Stromal cell of bone marrow (primary cell): Measurements from ENCODE around the gene ZNF451.
"Not testable (repeated sequence)": the region's sequence is repeated elsewhere in the genome, so short reads cannot be mapped to it uniquely, and the experiment has no call there.

ENCODE experiments used
- DNase-seq: peaks from one replicate; pipeline ENCODE4 v3.0.0-alpha.2; 2012; ENCODE audit warnings: low read depth

Gene ZNF451, protein sequence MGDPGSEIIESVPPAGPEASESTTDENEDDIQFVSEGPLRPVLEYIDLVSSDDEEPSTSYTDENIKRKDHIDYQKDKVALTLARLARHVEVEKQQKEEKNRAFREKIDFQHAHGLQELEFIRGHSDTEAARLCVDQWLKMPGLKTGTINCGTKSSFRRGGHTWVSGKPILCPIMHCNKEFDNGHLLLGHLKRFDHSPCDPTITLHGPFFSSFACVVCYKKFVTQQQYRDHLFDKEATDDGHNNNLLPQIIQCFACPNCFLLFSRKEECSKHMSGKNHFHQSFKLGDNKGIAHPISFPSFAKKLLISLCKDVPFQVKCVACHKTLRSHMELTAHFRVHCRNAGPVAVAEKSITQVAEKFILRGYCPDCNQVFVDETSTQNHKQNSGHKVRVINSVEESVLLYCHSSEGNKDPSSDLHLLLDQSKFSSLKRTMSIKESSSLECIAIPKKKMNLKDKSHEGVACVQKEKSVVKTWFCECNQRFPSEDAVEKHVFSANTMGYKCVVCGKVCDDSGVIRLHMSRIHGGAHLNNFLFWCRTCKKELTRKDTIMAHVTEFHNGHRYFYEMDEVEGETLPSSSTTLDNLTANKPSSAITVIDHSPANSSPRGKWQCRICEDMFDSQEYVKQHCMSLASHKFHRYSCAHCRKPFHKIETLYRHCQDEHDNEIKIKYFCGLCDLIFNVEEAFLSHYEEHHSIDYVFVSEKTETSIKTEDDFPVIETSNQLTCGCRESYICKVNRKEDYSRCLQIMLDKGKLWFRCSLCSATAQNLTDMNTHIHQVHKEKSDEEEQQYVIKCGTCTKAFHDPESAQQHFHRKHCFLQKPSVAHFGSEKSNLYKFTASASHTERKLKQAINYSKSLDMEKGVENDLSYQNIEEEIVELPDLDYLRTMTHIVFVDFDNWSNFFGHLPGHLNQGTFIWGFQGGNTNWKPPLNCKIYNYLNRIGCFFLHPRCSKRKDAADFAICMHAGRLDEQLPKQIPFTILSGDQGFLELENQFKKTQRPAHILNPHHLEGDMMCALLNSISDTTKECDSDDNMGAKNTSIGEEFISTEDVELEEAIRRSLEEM

DNA sequence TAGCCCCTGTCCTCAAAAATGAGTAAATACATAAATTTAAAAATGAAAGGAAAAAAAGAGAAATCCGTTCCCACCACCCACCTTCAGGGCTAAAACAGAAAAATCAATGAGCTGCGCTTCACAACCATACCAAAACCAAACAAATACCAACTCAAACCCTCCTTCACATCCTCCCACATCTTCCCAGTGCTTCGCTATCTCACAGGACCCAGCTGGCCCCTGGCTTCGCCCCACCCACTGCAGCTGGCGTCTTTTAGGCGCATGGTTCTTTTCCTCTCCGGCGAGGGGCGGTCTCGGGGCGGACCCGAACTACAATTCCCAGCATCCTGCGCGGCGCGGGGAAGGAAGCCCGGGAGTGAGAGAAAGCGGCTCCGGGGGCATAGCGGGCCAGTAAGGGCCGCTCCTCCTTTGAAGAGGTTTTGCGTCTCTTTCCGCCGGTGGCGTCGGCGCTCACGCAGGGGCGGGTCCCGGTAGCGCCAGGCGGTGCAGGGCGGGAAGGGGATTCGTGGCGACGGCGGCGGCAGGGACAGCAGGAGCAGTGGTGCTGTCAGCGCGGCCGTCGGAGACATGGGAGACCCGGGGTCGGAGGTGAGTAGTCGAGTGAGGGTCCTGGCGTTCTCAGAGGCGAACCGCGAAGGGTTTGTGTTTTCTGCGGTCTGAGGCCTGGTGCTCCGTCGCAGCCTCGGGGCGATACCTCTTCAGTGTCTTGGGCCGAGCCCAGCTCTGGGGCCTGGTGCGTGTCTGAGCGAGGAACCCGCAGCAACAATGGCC, at the start of gene ZNF451:
Gene ZNF451 (plus strand): TSS at position 502 of the 771 bp plus-strand sequence. CDS start 66 bp downstream, at position 568.
- peak; percentile 96 for DNase-seq

DNA sequence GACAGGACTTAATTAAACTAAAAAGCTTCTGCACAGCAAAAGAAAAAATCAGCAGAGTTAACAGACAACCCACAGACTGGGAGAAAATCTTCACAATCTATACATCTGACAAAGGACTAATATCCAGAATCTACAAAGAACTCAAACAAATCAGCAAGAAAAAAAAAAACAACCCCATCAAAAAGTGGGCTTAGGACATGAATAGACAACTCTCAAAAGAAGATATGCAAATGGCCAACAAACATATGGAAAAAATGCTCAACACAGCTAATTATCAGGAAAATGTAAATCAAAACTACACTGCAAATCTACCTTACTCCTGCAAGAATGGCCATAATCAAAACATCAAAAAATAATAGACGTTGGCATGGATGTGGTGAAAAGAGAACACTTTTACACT, 45.9 kb upstream of the ZNF451 start:
- DNase-seq = not testable (repeated sequence)

DNA sequence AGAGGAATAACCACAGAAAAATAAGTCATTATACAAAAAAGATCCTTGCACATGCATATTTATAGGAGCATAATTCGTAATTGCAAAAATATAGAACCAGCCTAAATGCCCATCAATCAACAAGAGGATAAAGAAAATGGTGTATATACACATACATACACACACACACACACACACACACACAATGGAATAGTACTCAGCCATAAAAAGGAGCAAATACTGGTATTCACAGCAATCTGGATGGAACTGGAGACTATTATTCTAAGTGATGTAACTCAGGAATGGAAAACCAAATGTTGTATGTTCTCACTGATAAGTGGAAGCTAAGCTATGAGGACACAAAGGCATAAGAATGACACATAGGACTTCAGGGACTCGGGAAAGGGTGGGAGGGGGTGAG, 45.4 kb upstream of the ZNF451 start:
- no peak for DNase-seq

DNA sequence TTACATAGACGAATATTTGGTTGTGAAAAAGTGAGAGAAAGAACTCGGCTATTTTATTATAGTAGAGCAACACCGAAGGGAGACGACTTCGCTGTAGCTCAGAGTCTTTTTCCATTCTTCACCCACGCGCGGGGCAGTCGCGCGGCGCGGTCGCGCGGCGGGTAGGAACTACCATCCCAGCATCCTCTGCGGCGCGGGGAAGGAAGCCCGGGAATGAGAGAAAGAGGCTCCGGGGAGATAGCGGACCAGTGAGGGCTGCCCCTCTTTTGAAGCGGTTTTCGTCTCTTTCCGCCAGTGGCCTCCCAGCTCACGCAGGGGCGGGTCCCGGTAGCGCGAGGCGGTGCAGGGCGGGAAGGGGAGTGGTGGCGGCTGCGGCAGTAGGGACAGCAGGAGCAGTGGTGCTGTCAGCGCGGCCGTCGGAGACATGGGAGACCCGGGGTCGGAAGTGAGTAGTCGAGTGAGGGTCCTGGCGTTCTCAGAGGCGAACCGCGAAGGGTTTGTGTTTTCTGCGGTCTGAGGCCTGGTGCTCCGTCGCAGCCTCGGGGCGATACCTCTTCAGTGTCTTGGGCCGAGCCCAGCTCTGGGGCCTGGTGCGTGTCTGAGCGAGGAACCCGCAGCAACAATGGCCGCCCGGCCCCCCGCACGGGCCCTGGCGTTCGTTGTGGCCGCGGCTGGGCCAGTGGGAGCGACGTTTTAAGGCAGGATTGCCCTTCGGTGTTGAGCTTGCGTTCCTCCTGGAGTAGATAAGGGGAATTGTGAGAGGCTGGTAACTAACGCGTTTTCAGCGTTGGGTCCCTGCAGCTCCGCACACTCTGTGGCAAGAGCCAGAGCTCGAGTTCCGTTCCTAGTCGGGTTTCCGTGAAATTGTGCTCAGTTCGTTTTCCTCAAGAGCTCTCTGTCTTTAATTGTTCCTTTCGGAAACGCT, 43.4 kb upstream of the ZNF451 start, which contains the start of gene KIAA1586:
Gene KIAA1586 (plus strand): TSS at position 362 of the 925 bp plus-strand sequence. CDS start 63 bp downstream, at position 425.
- peak; percentile 87 for DNase-seq

DNA sequence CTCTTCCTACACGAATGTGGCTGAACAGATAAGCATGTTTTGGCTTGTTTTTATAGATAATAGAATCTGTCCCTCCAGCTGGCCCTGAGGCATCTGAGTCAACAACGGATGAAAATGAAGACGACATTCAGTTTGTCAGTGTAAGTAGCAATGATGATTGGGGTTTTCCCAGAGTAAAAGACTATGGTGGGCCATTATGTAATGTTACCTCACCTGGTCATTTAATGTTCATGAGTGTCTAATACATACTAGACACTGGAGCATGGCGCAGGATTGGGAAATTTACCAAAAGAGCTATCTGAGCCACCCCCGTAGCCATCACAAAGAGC, 42.8 kb upstream of the ZNF451 start:
- DNase-seq = not testable (repeated sequence)

DNA sequence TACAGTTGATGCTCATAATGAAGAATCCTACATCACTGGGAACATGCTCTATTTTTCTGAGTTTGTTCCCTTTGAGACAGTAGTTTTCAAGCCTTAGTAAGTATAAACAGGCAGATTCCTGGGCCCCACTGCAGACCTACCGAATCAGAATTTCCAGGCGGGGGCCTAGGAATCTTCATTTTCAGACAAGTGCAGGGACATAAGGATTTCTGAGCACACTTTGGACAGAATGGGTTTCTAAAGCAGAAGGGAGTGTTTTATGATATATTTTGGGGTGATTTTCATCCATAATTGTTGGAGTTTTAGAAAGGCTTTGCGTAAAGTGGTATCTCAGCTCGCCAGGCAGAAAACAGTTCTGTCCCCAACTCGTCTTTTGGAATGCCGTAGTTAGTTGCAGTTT, 42.1 kb upstream of the ZNF451 start:
- DNase-seq = not testable (repeated sequence)

DNA sequence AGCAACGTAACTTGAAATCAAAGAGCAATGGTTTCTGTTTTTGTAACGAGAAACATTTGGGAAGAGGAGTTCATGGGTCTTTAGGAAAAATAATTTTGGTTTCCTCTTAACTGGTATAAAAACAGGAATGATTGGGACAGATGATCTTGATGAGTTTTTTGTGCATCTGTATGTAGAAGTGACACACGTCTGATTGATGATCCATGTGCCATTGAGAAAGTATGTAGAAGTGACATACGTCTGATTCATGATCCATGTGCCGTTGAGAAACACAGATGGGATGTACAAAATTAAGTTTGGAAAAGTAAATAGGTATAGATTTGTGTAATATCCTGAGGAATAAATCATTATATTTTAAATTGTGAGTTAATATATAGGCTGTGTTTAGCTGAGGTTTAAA, 41.4 kb upstream of the ZNF451 start:
- no peak for DNase-seq

DNA sequence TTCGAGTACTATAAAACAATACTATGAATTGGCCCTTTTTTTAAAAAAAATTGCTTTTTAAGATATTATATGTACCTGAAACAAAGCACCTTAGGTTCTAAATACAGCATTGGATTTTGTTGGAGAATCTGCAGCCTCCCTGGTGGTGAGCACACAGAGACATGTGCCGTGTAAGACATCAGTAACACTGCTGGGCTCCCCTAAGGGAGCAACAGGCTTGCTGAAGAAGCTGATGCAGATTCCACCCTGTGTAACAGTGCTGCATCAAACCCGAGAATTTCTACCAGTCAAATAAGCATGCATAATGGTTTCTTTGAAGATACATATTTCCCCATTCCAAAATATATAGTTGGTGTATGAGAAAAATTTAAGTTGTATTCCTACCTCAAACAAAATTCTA, 26.1 kb upstream of the ZNF451 start:
- DNase-seq = no peak

DNA sequence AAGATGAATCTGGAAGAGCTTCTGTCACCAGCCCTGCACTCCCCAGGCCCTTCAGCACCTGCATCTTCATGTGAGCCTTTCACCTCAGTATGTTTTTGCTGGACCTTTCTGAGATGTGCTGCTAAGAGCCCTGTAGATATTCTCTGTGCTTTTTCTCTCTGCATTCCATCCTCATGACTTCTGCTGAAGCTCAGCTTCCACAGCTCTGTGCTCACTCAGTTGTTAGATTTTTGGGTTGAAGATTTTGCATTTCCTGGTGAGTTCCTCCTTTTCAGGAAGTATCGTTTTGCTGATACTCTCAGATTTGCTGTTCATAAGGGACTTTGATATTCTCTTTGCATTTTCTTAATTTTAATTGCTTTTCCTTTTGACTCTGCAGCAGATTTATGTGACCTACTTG, 25.2 kb upstream of the ZNF451 start:
- no peak for DNase-seq

DNA sequence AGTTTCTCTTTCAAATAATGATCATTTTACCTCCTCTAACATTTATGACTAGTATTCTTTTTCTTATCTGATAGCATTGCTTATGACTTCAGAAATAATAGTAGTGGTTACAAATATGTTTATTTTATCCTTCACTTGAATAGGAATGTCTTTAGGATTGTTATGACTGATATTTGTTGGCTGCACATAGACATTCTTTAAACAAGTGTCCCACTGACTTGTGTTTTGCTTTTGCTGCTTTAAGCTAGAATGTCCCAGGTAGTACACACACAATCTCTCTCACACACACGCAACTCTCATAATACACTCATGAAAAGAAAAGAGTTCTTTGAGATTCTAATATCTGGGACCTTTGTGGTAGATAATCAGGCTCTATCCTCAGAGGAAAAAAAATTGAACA, 21.9 kb upstream of the ZNF451 start:
- DNase-seq = no peak

DNA sequence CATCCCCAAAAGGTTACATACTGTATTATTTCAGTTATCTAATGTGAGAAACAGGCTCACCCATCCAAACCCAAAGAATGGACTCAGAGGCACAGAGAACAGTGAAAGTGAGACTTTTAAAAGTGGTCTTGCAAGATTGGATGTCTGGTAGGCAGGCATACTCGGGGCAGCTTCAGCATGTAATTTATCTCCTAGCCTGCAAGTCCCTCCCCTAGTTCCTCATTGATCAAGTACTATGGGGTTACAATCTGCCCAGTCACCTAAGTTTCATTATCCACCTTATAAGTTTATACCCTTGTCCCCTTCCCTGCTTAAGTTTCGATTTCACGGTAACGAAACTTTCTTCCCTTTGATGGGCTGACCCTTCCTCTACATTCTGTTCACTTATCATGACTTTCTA, 20.8 kb upstream of the ZNF451 start:
- DNase-seq = no peak

DNA sequence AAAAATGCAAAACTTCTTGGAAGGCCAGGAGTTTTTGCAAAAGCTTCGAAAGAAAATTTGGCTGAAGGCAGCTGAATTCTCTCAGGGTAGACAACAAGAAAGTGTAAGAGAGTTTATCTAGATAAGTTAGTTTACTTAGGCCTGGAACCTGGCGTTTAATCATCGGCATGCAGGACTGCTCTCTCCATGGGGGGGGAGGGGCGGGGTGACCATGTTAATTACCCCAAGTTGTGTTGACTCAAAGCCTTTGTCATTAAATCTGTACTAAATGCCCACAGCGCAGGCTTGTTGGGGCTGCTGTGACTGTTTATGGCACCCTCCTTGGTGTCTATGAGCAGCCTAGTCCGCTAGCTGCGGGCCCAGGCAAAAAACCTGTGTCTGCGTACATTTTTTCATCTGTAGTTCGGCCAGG, 20.1 kb upstream of the ZNF451 start:
- DNase-seq = no peak

DNA sequence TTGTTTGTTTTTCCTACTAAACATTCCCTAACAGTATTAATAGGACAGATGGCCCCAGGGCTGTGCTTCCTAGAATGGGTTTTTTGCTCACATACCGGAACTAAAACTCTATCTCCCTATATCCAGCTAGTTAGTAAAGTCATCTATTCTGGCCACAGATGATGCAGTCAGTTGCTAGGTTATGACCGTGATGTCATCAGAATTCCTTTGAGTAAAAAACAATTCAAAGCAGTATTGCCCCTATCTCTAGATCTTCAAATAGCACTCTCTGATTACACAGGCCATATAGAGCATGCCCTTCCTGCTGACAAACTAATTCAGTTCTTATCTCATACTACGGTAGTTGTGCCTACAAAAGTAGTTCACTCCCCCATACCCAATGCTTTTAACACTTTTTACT, 17.9 kb upstream of the ZNF451 start:
- DNase-seq = no peak

DNA sequence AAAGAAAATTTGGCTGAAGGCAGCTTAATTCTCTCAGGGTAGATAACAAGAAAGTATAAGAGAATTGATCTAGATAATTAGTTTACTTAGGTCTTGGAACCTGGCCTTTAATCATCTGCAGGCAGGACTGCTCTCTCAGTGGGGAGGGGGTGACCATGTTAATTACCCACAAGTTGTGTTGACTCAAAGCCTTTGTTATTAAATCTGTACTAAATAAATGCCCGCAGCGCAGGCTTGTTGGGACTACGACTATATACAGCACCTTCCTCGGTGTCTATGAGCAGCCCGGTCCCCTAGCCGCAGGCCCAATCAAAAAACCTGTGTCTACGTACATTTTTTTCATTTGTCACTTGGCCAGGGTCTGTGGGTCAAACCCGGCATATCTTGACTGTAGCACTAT, 15.6 kb upstream of the ZNF451 start:
- DNase-seq = no peak

DNA sequence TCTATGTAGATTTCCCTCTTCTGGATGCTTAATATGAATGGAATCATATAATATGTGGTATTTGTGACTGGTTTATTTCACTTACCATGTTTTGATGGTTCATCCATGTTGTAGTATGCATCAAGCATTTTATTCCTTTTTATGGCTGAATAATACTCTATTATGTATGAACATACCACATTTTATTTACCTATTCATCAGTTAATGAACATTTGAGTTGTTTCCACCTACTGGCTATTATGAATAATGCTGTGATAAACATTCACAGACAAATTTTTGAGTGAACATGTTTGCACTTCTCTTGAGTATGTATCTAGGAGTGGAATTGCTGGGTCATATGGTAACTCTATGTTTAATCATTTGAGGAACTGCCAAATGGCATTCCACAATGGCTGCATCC, 14.9 kb upstream of the ZNF451 start:
- DNase-seq = no peak

DNA sequence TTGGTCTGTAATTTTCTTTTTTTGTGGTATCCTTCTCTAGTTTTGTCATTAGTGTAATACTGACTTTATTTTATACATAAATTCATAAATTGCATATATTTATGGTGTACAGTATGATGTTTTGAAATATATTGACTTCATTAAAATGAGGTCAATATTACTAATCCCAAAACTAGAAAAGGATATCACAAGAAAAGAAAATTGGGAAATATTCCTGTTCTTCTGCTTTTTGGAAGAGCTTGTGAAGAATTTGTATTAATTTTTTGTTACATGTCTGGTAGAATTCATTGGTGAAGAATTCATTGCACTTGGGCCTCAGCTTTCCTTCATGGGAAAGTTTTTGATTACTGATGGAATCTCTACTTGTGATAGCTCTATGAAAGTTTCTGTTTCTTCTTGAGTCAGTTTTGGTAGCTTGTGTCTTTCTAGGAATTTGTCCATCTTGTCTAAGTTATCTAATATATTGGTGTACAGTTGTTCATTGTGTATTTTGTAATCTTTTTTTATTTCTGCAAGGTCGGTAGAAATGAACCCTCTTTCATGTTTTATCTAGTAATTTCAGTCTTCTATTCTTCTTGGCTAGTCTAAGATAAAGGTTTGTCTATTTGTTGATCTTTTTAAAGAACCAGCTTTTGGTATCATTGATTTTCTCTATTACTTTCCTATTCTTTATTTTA, 11.3 kb upstream of the ZNF451 start:
- DNase-seq = no peak

DNA sequence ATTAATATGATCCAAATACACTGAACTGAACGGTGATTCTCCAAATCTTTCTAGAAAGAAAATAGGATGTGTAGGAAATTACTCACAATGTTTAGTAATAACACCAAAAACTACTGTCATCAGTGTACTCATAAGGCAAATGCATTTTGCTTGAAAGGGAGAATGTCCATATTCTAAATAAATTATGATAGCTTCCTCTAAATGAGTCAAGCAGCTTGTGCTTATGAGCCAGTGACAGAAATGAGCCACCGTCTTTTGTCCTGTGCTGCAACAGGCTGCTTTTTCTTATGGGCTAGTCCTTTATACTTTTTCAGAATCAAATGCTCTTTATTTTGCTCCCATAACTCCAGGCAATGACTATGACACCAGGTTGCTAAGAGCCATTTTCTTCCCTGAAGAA, 4.5 kb upstream of the ZNF451 start:
- no peak for DNase-seq

DNA sequence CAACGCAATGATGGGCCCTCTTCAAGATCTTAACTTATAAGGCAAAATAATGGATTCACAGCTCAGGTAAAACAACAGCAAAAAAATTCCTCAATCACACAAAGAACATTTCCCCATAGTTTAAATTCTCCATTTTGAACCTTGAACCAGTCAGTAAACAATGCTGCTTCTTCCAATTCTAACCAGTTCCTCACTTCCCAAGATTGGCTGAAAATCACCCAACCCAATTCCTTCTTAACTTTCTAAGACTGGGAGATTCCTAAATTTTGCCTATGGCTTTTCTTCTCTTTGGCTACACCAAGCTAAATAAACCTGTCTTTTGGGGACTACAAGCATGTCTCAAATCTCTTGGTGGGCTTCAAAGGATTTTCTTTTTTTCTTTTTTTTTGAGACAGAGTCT, 3.1 kb upstream of the ZNF451 start:
- DNase-seq = no peak

DNA sequence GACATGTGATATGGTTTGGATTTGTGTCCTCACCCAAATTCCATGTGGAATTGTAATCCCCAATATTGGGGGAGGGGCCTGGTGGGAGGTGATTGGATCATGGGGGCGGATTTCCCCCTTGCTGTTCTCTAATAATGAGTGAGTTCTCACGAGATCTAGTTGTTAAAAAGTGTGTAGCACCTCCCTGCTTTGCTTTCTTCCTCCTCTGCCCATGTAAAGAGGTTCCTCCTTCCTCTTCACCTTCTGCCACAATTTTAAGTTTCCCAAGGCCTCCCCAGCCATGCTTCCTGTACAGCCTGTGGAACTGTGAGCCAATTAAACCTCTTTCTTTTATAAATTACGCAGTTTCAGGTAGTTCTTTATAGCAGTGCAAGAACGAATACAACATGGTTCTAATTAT, 2.1 kb upstream of the ZNF451 start:
- DNase-seq = no peak

DNA sequence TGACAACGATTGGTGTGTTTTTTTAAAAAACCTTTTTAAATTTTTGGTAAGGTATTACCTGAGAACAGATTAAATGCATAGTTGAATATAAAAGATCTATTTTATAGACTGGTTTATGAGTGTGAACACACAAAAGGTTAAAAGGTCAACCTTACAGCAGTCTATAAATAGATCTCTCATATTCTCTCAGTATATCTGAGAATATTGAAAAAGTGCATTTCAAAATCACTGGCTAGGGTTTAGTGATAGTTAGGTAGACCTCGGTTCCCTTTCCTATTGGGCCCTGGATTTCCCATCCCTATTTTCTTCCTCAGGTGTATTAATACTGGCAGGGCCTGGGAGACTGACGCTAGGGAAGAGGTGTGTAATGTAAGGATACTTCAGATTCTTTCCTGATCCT, 723 bp upstream of the ZNF451 start:
- no peak for DNase-seq
